Erythroblast (primary cell): ENCODE measurements around the gene GPX3.

Experiments
- GATA1 ChIP-seq: IDR thresholded peaks from 2 replicates; pipeline ENCODE4 v1.6.1; 2011; ENCODE audit warnings: low read depth, mild to moderate bottlenecking, control low read depth, low read length, moderate library complexity
- POLR2A ChIP-seq: IDR thresholded peaks from 2 replicates; pipeline ENCODE4 v1.6.1; 2011; ENCODE audit warnings: mild to moderate bottlenecking, low read length

- TF ChIP-seq POLR2A (no peak), GATA1 (no peak)
Measured at GRCh38 chr5:151053796-151054462, 33.5 kb downstream of the GPX3 start.
